GM12872 (cell line): ENCODE results near the gene BCAP31.
A peak's percentile ranks its signal among the peaks of the same experiment; 100 is the strongest.

ENCODE experiments used
- CTCF ChIP-seq: IDR thresholded peaks from 3 replicates; pipeline ENCODE4 v1.5.1; 2011; ENCODE audit warnings: low read depth, mild to moderate bottlenecking, low read length, moderate library complexity; ENCODE audit not compliant: insufficient read depth

The BCAP31 gene

GRCh38 chrX:153769158-153769864 lies 45.1 kb upstream of the BCAP31 start:
- TF ChIP-seq CTCF = no peak

GRCh38 chrX:153768311-153769157 lies 44.3 kb upstream of the BCAP31 start:
- TF ChIP-seq CTCF = peak; percentile 26; the same call in 1 of the 3 replicates

- no peak for TF ChIP-seq CTCF
Observed at GRCh38 chrX:153767674-153768055, 43.5 kb upstream of the BCAP31 start.

- TF ChIP-seq CTCF = no peak
Observed at GRCh38 chrX:153766871-153767673, 42.9 kb upstream of the BCAP31 start.

GRCh38 chrX:153766098-153766817 lies 42.1 kb upstream of the BCAP31 start:
- no peak for TF ChIP-seq CTCF

- TF ChIP-seq CTCF = no peak
Observed at GRCh38 chrX:153765138-153766079, 41.2 kb upstream of the BCAP31 start.
